HCT116 (cell line): Measurements from ENCODE around the gene WFDC2.

Experiments used
- CTCF ChIP-seq, 3 experiments: fragments of 200-600 bp in 1 of 3; sonication (generic) in 1 of 3; IDR thresholded peaks in 2 of 3; conservative IDR thresholded peaks in 1 of 3; 2 replicates each; pipeline ENCODE4 v1.5.1; 2012 to 2017; ENCODE audit warnings: low read depth in 2 of 3, low read length in 2 of 3, antibody characterized with exemption in 1 of 3, borderline replicate concordance in 1 of 3, control low read depth in 1 of 3, mild to moderate bottlenecking in 1 of 3, mixed read lengths in 1 of 3, mixed run types in 1 of 3, moderate library complexity in 1 of 3; ENCODE audit not compliant: insufficient read depth in 1 of 3
- JUND ChIP-seq: IDR thresholded peaks from 2 replicates; pipeline ENCODE4 v1.6.1; 2012
- MAX ChIP-seq: IDR thresholded peaks from 2 replicates; pipeline ENCODE4 v1.6.1; 2012
- POLR2A ChIP-seq: IDR thresholded peaks from 2 replicates; pipeline ENCODE4 v1.7.0; 2011; ENCODE audit warnings: borderline replicate concordance; ENCODE audit not compliant: insufficient read depth, insufficient read length; ENCODE audit errors: extremely low read depth
- POLR2AphosphoS5 ChIP-seq: IDR thresholded peaks from 2 replicates; pipeline ENCODE4 v1.6.1; 2011; ENCODE audit warnings: mild to moderate bottlenecking, low read depth, low read length, moderate library complexity
- RAD21 ChIP-seq: IDR thresholded peaks from 2 replicates; pipeline ENCODE4 v1.6.1; 2012; ENCODE audit warnings: low read depth, mild to moderate bottlenecking
- TCF7L2 ChIP-seq: IDR thresholded peaks from 2 replicates; pipeline ENCODE4 v1.7.0; 2011; ENCODE audit warnings: borderline replicate concordance, inconsistent platforms; ENCODE audit not compliant: insufficient read depth, insufficient read length; ENCODE audit errors: extremely low read depth
- ZBTB33 ChIP-seq: IDR thresholded peaks from 2 replicates; pipeline ENCODE4 v1.6.1; 2011; ENCODE audit warnings: mild to moderate bottlenecking, low read length, moderate library complexity; ENCODE audit not compliant: insufficient replicate concordance; ENCODE audit errors: extremely low read depth
- ZNF274 ChIP-seq: fragments of 200-500 bp; sonication (Bioruptor generic); IDR thresholded peaks from 2 replicates; pipeline ENCODE4 v1.6.1; 2014; ENCODE audit warnings: mild to moderate bottlenecking, low read depth, low read length, inconsistent platforms

GRCh38 chr20:45448270-45448669, 21.3 kb upstream of the WFDC2 start:
- TF ChIP-seq POLR2AphosphoS5 (no peak), RAD21 (no peak), CTCF (IDR thresholded peaks at IDR 0.05 in 2 of 3, conservative IDR thresholded peaks at IDR 0.05 in 1 of 3; ENCODE audit: borderline replicate concordance in 1 of 3, insufficient read depth in 1 of 3, low read depth in 2 of 3, low read length in 2 of 3) (no peak), MAX (no peak), ZNF274 (no peak), ZBTB33 (no peak), TCF7L2 (no peak), POLR2A (no peak), JUND (no peak)
